ENCODE data around the gene USP38. TPM values are rescaled to one million over a fixed set of nuclear protein-coding genes. Genes with fewer than 3 reads are reported as not detected.
"Not testable (repeated sequence)": the region's sequence is repeated elsewhere in the genome, so short reads cannot be mapped to it uniquely, and the experiment has no call there.

The USP38 gene
- total RNA-seq, 1 donor from 2014 or later = 18.8 TPM

DNA sequence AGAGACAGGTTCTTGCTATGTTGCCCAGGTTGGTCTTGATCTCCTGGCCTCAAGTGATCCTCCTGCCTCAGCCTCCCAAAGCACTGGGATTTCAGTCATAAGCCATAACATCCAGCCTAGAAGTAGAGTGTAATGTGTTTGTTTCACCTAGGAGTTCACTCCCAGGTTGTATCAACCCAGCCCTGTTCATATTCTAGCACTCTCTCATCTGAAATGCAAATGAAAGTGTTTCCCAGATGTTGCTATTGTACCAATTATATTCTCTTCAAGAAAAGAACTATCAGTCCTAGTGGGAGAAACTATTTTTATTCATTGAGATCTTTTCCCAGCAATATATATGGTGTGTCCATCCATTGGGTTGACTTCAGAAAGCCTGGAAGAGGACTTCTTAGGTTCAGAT lies 72.6 kb downstream of the USP38 start:
- ATAC-seq = no peak

DNA sequence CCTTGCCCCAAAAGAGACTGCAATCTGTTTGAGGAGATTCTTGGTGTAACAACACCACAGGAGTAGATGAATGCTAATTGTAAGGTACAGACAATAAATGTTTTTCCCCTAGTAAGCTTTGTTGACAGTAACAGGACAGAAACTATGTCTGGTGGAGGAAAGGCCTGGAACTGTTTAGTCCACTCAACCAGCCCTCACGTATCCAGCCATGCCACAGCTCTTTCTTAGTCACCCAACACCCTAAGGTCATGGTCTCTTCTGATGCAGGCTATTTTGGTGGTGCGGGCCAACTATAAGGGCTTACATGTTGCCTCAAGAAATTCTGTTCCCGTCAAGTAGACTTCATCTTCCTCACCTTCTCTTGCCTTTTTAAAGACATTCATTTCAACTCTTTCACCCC lies 76.0 kb downstream of the USP38 start:
- no peak for ATAC-seq
- DNase-seq (ENCODE audit: low spot score) = no peak

More for the DNA sequence above, 72.6 kb downstream of the USP38 start:
- DNase-seq (ENCODE audit: low spot score) = no peak

DNA sequence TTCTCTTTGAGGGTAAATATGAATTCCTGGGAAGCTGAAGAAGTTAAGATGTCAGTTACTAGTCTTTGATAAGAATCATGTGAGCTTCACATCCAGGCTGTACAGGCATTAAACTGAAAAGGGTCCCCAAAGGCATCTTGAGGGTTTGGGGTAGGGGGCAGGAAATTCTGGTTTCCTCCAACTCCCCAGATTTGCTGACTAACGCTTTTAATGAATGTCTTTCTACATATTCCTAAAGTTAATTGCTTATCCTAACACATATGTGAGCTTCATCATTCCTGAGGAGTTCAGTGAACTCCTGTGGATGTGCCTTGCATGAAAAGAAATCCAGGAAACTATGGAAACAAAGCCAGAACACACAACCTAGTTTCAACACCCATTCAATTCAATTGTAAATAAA lies 78.1 kb downstream of the USP38 start:
- ATAC-seq = no peak
- no peak for DNase-seq (ENCODE audit: low spot score)

DNA sequence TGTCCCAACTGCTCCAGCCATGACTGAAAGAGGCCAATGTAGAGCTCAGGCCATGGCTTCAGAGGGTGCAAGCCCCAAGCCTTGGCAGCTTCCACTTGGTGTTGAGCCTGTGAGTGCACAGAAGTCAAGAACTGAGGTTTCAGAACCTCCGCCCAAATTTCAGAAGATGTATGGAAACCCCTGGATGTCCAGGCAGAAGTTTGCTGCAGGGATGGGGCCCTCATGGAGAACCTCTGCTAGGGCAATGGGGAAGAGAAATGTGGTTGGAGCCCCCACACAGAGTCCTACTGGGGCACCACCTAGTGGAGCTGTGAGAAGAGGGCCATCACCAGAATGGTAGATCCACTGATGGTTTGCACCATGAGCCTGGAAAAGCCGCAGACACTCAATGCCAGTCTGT lies 83.0 kb downstream of the USP38 start:
- not testable (repeated sequence) for ATAC-seq; DNase-seq (ENCODE audit: low spot score)

DNA sequence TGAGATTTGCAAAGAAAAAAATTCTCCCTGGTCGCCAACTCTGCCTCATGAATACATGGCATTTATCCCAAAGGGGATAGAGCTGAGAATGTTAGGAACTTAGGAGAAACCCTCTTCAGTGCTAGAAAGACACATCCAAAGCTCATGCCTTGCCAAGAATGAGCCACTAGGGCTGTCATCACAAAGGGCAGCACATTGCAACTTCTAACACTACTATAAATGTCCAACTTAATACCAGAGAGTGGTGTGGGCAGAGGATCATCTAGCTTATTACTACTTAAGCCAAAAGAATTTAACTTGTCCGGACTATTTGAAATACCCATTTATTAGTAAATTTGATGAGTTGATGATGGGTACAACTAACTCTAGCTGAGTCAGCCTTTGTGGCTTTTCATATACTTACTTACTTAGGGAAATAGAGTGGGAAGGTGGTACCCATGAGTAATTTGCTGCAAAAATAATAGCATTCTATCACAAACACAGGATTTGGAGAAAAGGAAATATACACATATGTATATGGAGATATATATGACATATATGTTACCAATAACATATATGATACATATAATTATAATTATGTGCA lies 85.6 kb downstream of the USP38 start:
- ATAC-seq (no peak), DNase-seq (ENCODE audit: low spot score) (no peak)

Other genes with a start within 250 kb of the USP38 start
- gene GAB1, start 152.0 kb downstream of the USP38 start, total RNA-seq = 11.1 TPM

All from left lobe of liver (tissue), 2 donors.